DOHH2 (cell line): Measurements from ENCODE around the gene PAFAH2.

Source experiments
- CTCF ChIP-seq: fragments of 200-600 bp; sonication (generic); IDR thresholded peaks from one replicate; pipeline ENCODE4 v1.5.1; 2014; ENCODE audit warnings: antibody characterized with exemption, mild to moderate bottlenecking, low read depth, low read length; ENCODE audit not compliant: poor library complexity, severe bottlenecking
- EZH2phosphoT487 ChIP-seq: fragments of 200-600 bp; sonication (generic); IDR thresholded peaks from 2 replicates; pipeline ENCODE4 v1.6.1; 2017; ENCODE audit warnings: borderline replicate concordance, mild to moderate bottlenecking, antibody characterized with exemption, low read length, moderate library complexity, mixed read lengths

- TF ChIP-seq CTCF (no peak), EZH2phosphoT487 (no peak)
These were observed 64.1 kb downstream of the PAFAH2 start for GRCh38 chr1:25933479-25934365.
